Thyroid gland (tissue), 4 donors: ENCODE measurements around the gene PNLIPRP1.

Experiments used
- POLR2A ChIP-seq, 2 donors: fragments of 450-650 bp; IDR thresholded peaks; one replicate each; pipeline ENCODE4 v1.6.1; 2017; ENCODE audit warnings: antibody characterized with exemption in 2 of 2, mild to moderate bottlenecking in 2 of 2, moderate library complexity in 1 of 2
- TF ChIP-seq, protein P1 (sequence below), 6 experiments: fragments of 200-600 bp in 3 of 6; fragments of 450-650 bp in 3 of 6; sonication (generic) in 3 of 6; IDR thresholded peaks; one replicate each; pipeline ENCODE4 v1.5.1; 2016 to 2019; ENCODE audit warnings: antibody characterized with exemption in 6 of 6, mild to moderate bottlenecking in 2 of 6, inconsistent platforms in 1 of 6, moderate library complexity in 1 of 6

GRCh38 chr10:116548301-116548700 lies 42.5 kb upstream of the PNLIPRP1 start:
- TF ChIP-seq, protein P1, sequence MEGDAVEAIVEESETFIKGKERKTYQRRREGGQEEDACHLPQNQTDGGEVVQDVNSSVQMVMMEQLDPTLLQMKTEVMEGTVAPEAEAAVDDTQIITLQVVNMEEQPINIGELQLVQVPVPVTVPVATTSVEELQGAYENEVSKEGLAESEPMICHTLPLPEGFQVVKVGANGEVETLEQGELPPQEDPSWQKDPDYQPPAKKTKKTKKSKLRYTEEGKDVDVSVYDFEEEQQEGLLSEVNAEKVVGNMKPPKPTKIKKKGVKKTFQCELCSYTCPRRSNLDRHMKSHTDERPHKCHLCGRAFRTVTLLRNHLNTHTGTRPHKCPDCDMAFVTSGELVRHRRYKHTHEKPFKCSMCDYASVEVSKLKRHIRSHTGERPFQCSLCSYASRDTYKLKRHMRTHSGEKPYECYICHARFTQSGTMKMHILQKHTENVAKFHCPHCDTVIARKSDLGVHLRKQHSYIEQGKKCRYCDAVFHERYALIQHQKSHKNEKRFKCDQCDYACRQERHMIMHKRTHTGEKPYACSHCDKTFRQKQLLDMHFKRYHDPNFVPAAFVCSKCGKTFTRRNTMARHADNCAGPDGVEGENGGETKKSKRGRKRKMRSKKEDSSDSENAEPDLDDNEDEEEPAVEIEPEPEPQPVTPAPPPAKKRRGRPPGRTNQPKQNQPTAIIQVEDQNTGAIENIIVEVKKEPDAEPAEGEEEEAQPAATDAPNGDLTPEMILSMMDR (IDR thresholded peaks at IDR 0.05): no peak
- TF ChIP-seq POLR2A (IDR thresholded peaks at IDR 0.05): no peak
